Activated T-cell treated with anti-CD3 and anti-CD28 coated beads for 48 hours (primary cell): ENCODE measurements around the gene PRKAR1B.
"Not testable (repeated sequence)": the region's sequence is repeated elsewhere in the genome, so short reads cannot be mapped to it uniquely, and the experiment has no call there.

Experiments used
- DNase-seq: peaks from one replicate; pipeline ENCODE4 v3.0.0-alpha.2; 2020; ENCODE audit warnings: low read depth

The PRKAR1B gene

DNA sequence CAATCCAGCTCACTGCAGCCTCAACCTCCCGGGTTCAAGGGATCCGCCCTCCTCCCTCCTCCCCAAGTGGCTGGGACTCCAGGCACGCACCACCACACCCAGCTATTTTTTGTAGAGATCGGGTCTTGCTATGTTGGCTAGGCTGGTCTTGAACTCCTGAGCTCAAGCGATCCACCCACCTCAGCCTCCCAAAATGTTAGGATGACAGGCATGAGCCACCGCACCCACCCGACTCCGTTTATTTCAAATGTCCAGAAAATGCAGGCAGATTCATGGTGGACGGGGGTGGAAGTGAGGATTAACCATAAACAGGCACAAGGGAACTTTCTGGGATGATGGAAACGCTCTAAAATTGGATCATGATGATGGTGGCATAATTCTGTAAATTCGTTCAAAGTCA lies 85.1 kb downstream of the PRKAR1B start:
- no peak for DNase-seq

DNA sequence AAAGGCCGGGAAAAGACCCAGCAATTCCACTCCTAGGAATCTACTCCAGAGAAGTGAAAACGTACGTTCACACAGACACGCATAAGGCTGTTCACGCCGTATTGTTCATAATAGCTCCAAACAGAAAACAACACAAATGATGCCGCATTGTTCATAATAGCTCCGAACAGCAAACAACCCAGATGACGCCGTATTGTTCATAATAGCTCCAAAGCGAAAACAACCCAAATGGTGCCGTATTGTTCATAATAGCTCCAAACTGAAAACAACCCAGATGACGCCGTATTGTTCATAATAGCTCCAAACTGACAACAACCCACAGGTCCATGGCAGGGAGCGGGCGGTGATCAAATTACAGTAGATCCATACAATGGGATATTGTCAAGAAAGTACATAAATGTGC lies 85.8 kb downstream of the PRKAR1B start:
- no peak for DNase-seq

DNA sequence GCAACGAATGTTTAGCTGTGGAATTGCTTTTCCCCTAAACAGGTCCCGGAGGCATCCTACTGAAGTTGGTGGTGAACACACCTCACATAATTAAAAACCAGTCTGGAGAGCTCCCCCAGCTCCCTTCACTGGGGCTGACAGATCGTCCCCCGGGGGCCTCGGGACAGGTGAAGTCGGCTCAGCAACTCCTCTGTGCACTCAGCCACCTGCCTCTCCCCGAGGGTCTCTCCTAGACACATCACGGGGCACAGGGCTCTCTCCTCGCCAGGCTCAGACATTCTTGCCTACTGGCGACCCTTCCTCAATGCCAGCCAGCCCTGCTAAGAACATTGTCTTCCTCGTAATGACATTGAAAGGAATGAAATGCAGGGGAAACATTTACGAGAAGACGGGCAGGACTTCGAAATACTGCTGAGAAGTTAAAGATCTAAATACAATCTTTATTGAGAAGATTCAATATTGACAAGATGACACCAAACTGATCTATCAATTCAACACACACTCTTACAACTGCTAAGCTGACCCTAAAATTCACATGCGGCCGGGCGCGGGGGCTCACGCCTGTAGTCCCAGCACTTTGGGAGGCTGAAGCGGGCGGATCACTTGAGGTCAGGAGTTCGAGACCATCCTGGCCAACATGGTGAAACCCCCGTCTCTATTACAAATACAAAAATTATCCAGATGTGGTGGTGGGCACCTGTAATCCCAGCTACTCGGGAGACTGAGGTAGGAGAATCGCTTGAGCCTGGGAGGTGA lies 88.6 kb downstream of the PRKAR1B start:
- no peak for DNase-seq

DNA sequence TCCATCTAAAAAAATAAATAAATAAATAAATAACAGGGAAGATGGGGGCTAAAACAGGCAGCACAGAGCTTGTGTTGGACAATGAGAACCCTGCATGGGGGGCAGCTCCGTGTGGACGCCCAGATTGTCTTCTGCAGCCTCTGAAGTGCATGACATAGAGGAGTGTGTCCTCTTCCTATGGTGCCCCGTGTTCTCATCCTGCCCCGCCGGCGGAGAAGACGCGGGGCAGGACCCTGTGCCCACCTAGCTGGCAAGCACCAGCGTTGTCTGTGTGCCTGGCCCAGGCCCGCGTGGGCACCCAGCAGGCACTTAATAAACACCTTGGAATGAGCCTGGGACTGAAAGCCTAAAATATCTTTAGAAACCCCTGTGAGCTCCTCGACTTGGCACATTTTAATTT lies 89.3 kb downstream of the PRKAR1B start:
- no peak for DNase-seq

DNA sequence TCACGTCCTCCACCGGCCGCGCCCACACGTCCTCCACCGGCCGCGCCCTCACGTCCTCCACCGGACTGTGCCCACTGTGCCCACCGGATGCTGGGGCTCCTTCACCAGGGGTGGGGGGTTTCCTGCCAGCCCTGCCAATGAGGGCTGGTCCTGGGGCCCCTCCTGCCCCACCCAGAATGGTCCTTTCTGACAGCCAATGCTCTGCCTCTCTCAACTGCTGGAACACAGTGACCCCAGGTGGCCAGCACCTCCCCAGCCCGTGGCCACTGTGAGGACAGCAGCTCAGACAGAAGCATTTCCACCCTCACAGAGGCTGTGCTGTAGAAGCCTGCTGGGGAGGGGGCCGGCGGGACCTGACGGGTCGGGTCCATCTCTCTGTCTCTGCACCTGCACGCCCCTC lies 90.7 kb downstream of the PRKAR1B start:
- no peak for DNase-seq

DNA sequence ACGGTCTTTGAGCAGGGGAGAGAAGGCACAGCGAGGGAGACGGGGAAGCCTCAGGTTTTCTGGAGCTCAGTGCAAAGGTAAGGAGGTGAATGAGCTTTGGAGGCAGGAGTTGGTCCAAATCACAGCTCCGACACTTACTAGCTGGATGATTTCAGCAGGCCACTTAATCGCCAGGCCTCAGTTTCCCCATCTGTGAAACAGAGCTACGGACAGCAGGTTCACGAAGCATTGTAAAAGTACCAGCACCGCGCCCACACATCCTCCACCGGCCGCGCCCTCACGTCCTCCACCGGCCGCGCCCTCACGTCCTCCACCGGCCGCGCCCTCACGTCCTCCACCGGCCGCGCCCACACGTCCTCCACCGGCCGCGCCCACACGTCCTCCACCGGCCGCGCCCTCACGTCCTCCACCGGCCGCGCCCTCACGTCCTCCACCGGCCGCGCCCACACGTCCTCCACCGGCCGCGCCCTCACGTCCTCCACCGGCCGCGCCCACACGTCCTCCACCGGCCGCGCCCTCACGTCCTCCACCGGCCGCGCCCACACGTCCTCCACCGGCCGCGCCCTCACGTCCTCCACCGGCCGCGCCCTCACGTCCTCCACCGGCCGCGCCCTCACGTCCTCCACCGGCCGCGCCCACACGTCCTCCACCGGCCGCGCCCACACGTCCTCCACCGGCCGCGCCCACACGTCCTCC lies 91.2 kb downstream of the PRKAR1B start:
- DNase-seq: not testable (repeated sequence)

DNA sequence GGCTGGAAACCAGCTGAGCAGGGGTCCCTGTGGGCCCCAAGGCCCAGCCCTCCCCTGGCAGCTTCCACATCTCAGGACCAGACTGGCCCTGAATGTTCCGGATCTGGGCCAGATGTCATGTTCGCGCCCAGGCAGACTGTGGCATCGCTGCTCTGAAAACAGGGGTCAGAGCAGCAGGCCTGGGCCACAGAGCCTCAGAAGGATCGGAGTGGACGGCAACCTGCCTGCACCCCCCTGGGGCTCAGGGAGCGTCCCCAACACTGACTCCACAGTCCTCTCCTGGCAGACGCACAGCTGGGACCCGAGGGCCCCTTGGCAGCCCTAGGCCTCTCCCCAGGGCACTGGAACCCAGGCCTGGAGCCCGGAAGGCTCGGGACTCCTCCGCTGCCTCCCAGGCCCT lies 91.9 kb downstream of the PRKAR1B start:
- no peak for DNase-seq

DNA sequence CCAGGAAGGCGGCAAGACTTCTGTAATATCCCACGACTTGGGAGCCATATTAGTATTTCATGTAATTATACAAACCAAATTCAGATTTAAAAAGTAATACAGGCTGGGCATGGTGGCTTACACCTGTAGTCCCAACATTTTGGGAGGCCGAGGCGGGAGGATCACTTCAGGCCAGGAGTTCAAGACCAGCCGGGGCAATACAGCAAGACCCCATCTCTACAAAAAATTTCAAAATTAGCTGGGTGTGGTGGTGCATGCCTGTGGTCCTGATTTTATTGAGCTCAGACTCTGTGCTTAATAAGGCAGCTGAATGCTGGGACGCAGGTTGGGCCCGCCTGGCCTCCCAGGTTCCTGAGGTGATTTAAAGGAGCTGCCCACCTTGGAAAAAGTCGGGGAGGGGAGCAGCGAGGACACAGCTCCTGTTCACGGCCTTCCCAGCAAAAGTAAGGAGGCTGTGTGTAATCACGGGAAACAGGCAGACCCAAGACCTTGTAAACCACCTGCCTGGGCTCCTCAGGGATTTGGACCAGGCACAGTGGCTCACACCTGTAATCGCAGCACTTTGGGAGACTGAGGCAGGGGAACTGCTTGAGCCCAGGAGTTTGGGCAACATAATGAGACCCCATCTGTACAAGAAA lies 93.6 kb downstream of the PRKAR1B start:
- DNase-seq: no peak

DNA sequence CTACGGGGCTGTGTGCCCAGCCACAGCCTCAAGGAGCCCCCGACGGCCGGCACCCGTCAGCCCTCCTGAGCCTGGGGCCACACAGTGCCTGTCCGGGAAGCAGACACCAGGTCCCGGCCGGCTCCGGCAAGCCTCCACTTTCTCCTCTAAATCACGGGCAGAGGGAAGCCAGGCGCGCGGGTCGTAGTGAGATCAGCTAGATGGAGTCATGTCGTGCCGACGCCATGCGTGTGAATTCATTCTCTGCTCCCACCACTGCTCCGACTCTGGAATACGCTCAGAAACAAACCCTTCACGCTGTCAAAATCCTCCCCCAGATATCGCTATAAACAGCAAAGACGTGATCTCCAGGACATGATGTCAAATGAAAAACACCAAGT lies 94.3 kb downstream of the PRKAR1B start:
- DNase-seq: no peak

DNA sequence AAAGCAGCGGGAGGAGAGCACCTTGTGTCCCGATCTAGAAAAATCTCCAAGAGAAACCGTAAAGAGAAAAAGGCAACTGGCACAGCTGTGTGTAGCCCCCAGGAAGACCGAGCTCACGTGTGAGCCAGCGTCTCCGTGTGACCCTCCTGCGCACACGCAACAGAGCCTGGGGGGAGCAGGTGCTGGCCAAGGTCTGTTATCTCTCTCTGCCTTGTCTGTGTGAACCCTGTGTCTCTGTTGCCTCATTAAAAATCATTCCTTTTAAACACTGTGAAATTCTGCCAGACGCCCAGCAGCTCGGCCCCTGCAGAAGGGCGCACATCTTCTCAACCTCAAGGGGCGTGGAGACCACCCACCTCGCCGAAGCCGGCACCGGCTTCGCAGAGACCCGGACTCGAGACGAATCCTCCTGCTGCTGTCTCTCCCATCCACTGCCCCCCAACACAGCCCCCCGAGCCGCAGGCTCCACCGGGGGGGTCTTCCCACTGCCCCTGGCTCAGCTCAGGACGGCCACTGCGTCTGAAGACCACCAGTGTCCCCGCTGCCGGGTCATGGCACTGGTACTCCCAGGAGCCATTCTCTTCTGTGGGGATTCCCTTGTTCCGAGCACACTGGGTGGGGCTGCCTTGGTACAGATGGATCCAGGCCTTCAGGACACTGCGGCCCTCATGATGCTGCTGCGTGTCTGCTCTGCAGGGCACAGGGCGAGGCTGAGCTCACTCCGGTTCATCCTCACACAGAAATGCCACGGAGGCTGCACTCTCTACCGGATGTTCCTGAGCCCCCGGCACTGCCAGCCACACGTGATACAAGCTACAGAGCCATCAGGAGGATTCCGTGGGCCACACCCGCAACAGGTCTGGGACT lies 94.9 kb downstream of the PRKAR1B start:
- DNase-seq: no peak

DNA sequence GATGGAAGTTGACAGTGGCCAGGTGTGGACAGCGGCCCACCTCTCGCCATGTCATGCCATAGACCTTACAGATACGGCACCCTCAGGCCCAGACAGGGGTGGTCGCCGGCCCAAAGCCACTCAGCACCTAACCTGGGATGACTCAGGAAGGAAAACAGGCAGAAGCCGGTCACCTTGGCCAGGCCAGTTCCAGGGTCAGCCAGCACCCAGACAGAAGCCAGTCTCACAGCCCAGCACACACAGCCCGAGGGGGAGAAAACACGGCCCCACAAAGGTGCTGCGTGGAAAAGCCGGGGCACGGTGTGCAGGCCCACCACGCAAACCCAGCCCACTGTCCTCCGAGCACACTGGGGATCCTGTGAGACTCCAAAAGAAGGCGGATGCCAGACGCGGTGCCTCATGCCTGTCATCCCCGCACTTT lies 95.8 kb downstream of the PRKAR1B start:
- DNase-seq: no peak

DNA sequence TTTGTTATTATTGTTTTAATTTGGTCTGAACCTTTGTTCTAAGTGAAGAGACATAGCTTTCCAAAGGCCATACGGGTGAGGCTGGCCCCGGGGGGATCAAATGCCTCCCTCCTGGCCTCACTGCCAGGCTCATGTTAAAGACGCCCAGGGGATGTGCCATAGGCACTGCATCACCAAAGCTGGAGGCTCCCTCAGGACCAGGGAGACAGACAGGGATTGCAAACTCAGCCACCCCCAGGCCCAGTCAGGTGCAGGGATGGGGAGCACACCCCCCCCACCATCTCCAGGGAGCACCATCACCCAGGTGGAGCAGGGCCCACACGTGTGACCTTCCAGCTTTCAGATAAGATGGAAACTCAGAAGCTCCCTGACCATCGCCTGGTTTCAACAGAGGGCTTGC lies 96.5 kb downstream of the PRKAR1B start:
- DNase-seq: no peak

DNA sequence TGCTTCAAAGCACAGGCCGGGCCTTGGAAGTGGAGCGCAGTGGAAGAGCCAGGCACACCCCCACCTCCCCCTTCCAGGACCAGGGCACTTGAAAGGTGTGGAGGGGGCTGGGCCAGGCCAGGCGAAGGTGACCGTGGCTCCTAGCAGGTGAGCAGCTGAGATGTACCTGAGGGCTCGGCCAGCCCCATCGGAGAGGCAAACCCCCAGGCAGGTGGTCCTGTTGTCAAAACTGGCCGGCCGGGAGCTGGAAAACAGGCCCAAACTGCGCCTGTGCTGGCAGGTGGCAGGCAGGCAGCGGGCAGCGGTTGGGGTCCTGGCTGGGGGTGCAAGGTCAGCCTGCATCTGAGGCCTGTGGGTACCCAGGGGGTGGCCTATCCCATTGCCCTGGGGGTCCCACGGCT lies 97.0 kb downstream of the PRKAR1B start:
- no peak for DNase-seq

DNA sequence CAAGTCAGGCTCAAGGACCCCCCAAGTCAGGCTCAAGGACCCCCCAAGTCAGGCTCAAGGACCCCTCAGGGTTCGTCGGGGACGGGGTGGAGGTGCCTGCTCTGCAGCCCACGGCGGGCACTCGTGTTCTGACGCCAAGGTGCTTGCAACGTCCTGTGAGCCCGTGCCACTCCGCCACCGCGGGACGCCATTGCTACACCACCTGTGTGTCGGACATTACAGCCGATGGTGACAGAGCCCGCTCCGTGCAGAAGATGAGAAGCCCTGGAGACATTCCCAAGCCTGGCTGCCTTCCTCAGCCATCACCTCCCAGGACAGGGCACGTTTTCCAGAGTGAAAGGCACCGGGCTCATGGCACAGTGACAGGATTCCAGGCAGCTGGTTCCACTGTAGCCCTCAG lies 98.3 kb downstream of the PRKAR1B start:
- DNase-seq: no peak

DNA sequence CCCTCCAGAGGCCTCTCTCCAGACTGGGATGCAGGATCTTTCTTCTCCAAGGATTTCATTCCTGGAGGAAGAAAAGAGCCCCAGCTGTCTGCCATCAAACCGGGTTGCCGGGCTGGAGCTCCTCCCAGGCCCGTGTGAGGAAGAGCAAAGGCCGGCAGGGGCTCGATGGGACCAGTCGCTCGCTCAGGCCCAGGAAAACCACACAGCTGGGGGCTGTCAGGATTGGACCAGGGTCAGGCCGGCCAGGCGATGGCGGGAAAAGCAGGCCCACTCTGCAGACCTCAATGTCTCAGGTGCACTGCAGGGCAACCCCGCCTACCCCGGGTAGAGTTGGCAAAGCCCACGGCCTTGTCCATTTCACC lies 98.7 kb downstream of the PRKAR1B start:
- no peak for DNase-seq

DNA sequence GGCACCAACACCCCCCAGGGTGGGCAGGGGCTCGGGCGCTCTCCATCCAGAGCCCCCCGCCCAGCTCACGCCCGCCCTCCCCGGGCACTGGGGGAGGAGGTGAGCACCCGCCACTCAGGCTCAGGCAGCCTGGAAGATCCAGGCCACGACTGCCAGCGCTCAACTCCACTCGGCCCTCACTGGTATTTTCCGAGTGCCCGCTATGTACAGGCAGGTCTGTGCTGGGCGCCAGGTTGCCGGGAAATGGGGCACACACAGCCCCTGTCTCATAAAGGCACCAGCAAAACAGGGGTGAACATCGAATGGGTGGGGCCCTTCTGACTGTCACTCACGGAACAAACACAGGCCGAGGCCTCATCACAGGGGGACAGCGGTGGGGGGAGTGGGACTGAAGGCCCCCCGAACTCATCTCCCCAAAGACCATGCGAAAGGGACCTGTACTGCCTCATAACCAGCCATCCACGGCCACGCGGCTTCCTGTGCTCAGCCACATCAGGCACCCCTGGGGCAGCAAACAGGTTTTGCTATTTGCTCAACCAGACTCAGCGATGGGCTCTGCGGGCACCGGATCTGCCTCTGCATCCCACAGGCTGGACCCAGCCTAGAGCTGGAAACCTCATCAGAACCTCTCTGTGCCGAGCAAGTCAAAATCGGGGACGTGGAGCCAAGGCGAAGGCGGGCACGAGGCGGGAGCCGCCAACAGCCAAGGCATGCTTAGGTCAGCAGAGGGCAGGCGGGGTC lies 99.2 kb downstream of the PRKAR1B start:
- no peak for DNase-seq

DNA sequence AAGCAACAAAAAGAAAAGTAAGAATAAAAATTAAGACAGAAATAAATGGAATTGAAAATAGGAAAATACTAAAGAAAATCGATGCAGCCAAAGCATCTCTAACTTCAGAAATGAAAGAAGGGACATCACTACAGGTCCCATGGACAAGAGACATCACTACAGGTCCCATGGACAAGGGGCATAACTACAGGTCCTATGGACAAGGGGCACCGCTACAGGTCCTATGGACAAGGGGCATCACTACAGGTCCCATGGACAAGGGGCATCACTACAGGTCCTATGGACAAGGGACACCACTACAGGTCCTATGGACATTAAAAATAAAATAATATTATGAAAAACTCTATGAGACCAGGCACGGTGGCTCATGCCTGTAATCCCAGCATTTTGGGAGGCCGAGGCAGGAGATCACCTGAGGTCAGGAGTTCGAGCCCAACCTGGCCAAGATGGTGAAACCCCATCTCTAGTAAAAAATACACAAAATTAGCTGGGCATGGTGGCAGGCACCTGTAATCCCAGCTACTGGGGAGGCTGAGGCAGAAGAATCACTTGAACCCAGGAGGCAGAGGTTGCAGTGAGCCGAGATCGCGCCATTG lies 101.6 kb downstream of the PRKAR1B start:
- DNase-seq: no peak

DNA sequence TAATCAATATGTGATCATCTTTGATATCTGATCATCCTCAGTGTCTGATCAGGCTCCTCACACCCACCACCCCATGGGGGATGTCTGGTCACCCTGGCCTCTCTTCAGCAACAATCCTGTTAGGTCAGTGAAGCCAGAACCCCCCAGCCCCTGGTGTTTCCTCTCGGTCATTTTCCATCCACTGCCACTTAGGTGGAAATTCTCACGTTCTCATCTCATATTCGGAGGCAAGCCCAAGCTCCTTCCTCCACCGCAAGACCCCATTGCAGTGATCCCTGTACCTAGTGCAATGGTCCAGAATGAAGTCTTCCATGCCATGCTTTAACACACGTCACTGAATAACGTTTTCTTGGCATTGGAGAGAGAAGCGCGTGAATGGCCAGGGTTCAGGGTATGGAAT lies 103.6 kb downstream of the PRKAR1B start:
- DNase-seq: no peak

DNA sequence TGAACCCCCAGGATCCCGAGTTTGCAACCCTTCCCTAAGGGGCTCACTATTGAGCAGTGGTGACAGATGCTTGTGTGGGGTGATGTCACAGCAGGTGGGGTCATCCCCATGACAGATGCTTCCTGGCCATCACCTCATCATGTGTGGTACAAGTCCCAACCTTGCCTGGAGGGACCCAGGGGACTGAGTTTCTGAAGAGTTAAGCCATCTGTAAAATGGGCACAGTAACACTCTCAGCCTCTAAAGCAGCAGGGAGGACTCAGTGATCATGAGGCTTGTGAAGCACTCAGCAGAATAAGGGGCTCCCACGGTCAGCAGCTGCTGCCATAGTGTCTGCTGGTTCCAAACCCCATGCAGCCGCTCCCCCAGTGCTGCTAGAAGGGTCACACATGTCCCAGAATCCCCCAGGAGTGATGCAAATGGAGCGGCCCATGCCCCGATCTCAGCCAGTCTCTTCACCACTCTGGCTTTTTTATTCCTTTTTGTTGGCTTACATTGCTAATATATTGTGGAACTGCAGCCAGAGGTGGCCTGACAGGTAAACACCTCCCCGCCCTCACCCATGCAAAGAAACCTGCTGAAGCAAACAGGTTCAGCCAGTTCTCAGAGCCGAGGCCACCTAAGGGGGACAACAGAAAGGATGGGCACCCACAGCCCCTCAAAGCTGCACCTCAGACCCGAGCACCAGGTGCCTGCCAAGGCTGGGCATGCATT lies 105.4 kb downstream of the PRKAR1B start:
- no peak for DNase-seq

DNA sequence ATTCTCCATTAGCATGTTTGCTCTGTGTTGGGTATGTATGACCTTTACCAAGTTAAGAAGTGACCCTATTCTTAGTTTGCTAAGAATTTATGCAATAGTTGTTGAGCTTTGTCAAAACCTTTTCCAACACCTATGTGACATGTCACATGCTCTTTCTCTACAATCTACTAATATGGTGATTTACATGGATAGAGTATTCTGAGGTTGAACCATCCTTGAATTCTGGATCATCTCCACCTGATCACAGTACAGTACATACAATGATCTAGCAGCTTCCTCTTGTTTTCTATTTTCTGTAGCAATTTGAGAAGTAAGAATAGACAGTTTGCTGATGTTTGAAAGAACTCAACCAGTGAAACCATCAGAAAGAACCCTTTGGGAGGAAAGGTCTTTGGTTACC lies 106.2 kb downstream of the PRKAR1B start:
- DNase-seq: no peak

DNA sequence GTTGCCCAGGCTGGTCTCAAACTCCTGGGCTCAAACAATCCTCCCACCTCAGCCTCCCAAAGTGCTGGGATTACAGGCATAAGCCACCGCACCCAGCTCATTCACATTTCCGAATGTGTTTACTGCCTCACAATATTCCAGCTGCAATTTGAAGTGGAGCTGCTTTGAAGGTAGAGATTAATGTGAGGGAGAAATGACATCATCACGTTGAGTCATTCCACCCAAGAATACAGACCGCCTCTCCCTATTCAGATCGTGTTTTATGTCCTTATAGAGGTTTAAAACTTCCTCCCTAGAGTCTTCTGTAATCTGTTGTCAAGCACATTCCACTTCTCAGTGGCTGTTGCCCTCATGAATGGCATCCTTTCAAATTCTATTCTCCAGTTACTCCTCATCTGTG lies 107.0 kb downstream of the PRKAR1B start:
- DNase-seq: no peak
